ENCODE results near the gene ELAVL2.

The ELAVL2 gene

GRCh38 chr9:23721466-23721865 lies 104.6 kb downstream of the ELAVL2 start:
- no peak for DNase-seq

- no peak for DNase-seq
Measured at GRCh38 chr9:23717505-23717904, 108.5 kb downstream of the ELAVL2 start.

GRCh38 chr9:23707249-23707648 lies 118.8 kb downstream of the ELAVL2 start:
- DNase-seq = no peak

GRCh38 chr9:23702311-23702922 lies 123.6 kb downstream of the ELAVL2 start:
- no peak for DNase-seq

- DNase-seq = no peak
Measured at GRCh38 chr9:23701291-23701690, 124.7 kb downstream of the ELAVL2 start.

GRCh38 chr9:23700359-23700758 lies 125.7 kb downstream of the ELAVL2 start:
- no peak for DNase-seq

- no peak for DNase-seq
Measured at GRCh38 chr9:23698161-23698560, 127.9 kb downstream of the ELAVL2 start.

GRCh38 chr9:23695572-23695971 lies 130.5 kb downstream of the ELAVL2 start:
- DNase-seq = no peak

GRCh38 chr9:23693374-23693773 lies 132.7 kb downstream of the ELAVL2 start:
- DNase-seq = no peak

- no peak for DNase-seq
Measured at GRCh38 chr9:23686896-23687295, 139.1 kb downstream of the ELAVL2 start.

- DNase-seq = no peak
Measured at GRCh38 chr9:23686257-23686656, 139.8 kb downstream of the ELAVL2 start.

- no peak for DNase-seq
Measured at GRCh38 chr9:23683611-23684061, 142.4 kb downstream of the ELAVL2 start.

- DNase-seq = no peak
Measured at GRCh38 chr9:23682891-23683431, 143.1 kb downstream of the ELAVL2 start.

- DNase-seq = no peak
Measured at GRCh38 chr9:23682352-23682751, 143.7 kb downstream of the ELAVL2 start.

- DNase-seq = no peak
Measured at GRCh38 chr9:23677446-23677845, 148.6 kb downstream of the ELAVL2 start.

- DNase-seq = no peak
Measured at GRCh38 chr9:23674016-23674585, 151.9 kb downstream of the ELAVL2 start.

- no peak for DNase-seq
Measured at GRCh38 chr9:23672151-23672550, 153.9 kb downstream of the ELAVL2 start.

- no peak for DNase-seq
Measured at GRCh38 chr9:23669776-23670175, 156.3 kb downstream of the ELAVL2 start.

GRCh38 chr9:23665635-23666034 lies 160.4 kb downstream of the ELAVL2 start:
- DNase-seq = no peak

- DNase-seq = no peak
Measured at GRCh38 chr9:23665051-23665450, 161.0 kb downstream of the ELAVL2 start.

GRCh38 chr9:23663946-23664345 lies 162.1 kb downstream of the ELAVL2 start:
- no peak for DNase-seq

GRCh38 chr9:23663536-23663935 lies 162.5 kb downstream of the ELAVL2 start:
- no peak for DNase-seq

- no peak for DNase-seq
Measured at GRCh38 chr9:23663125-23663524, 162.9 kb downstream of the ELAVL2 start.

GRCh38 chr9:23662320-23662719 lies 163.7 kb downstream of the ELAVL2 start:
- no peak for DNase-seq
